H7 (cell line): ENCODE measurements around the gene SSX2. TPM values are rescaled to one million over a fixed set of nuclear protein-coding genes. Genes with fewer than 3 reads are reported as not detected.
"Not testable (repeated sequence)": the region's sequence is repeated elsewhere in the genome, so short reads cannot be mapped to it uniquely, and the experiment has no call there.

Source experiments
- DNase-seq: peaks from one replicate; pipeline ENCODE4 v3.0.0; 2012
- H3K27me3 ChIP-seq: 2 replicates; pipeline ENCODE4 v1.6.0; 2011; ENCODE audit warnings: mild to moderate bottlenecking, low read length; ENCODE audit not compliant: control insufficient read depth, insufficient read depth
- H3K36me3 ChIP-seq: replicated peaks from 2 replicates; pipeline ENCODE4 v1.5.1; 2011; ENCODE audit warnings: low read length; ENCODE audit not compliant: control insufficient read depth, insufficient read depth
- H3K4me3 ChIP-seq: 2 replicates; pipeline ENCODE4 v1.5.1; 2011; ENCODE audit warnings: low read depth, mild to moderate bottlenecking, control low read depth, low read length, moderate library complexity; ENCODE audit not compliant: insufficient read depth
- total RNA-seq: library from RNA; depleted of rRNA; stranded (reverse); fragments of >200 nt; shearing (Covaris generic); gene quantifications from 2 replicates; pipeline ENCODE4 v1.2.3, GENCODE V29; 2014; rRNA removed

Gene SSX2, protein sequence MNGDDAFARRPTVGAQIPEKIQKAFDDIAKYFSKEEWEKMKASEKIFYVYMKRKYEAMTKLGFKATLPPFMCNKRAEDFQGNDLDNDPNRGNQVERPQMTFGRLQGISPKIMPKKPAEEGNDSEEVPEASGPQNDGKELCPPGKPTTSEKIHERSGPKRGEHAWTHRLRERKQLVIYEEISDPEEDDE
- 0.45 TPM in 1 of 2 replicates, not detected in the other for total RNA-seq

DNA sequence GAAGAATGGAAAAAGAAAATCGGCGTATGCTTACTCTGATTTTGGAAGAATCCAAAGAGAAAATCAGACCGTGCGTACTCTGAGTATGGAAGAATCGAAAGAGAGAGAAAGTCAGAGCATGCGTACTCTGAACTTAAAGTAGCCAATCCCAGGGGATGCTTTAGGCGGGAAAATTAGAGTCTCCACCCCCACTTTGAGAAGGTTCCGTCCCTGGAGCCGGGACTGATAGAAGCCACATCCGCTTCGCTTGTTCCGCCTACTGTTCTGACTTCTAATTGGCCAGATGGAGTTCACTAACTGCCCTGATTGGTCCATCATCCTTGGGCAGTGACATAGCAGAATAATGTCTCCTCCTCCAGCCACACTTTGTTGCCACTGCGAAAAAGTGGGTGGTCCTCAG, at the start of gene SSX2:
Gene SSX2 (minus strand): TSS at position 101 of the 400 bp plus-strand sequence. CDS start 1,429 bp downstream, outside the sequence.
- not testable (repeated sequence) for H3K4me3 ChIP-seq, H3K36me3 ChIP-seq, DNase-seq, H3K27me3 ChIP-seq

DNA sequence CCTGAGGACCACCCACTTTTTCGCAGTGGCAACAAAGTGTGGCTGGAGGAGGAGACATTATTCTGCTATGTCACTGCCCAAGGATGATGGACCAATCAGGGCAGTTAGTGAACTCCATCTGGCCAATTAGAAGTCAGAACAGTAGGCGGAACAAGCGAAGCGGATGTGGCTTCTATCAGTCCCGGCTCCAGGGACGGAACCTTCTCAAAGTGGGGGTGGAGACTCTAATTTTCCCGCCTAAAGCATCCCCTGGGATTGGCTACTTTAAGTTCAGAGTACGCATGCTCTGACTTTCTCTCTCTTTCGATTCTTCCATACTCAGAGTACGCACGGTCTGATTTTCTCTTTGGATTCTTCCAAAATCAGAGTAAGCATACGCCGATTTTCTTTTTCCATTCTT, 44.0 kb upstream of the SSX2 start, which contains the start of gene SSX2B:
Gene SSX2B (plus strand): TSS at position 301 of the 400 bp plus-strand sequence. CDS start 1,429 bp downstream, outside the sequence.
- not testable (repeated sequence) for H3K36me3 ChIP-seq, H3K27me3 ChIP-seq, DNase-seq, H3K4me3 ChIP-seq

DNA sequence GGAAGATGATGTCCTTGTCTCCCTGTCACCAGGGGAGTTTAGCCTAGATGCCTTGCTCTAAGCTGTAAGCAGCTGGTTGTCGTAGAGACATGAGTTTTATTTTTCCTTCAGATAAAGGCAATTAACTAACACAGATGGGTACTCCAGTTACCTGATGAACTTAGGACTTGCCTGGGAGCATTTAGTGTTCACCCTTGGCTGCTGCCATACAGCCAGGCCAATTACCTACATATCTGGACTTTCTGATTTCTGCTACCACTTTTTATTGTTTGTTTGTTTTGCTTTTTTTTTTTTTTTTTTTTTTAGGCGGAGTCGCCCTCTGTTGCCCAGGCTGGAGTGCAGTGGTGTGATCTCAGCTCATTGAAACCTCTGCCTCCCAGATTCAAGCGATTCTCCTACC, 14.9 kb downstream of the SSX2 start:
- not testable (repeated sequence) for H3K36me3 ChIP-seq

DNA sequence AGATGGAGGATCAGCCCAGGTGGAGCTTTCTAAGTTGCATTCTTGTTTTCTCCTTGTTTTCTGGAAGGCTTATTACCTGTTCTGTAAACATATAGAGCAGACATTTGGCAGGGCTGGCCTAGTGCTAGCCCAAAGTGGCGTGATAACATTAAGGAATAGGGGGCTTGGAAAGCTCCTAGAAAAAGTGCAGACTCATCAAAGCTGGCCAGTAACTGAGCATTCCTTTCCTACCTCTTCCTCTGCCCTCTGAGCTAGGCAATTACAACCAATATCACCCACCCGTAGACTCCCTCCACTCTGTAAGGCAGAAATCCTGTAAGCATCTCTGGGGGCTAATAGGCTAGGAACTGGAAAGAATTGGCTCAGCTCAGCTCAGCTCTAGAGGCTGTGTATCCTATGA, 44.8 kb downstream of the SSX2 start:
- H3K36me3 ChIP-seq, H3K27me3 ChIP-seq, DNase-seq, H3K4me3 ChIP-seq: not testable (repeated sequence)

More for the DNA sequence above, 14.9 kb downstream of the SSX2 start:
- not testable (repeated sequence) for DNase-seq, H3K4me3 ChIP-seq, H3K27me3 ChIP-seq

DNA sequence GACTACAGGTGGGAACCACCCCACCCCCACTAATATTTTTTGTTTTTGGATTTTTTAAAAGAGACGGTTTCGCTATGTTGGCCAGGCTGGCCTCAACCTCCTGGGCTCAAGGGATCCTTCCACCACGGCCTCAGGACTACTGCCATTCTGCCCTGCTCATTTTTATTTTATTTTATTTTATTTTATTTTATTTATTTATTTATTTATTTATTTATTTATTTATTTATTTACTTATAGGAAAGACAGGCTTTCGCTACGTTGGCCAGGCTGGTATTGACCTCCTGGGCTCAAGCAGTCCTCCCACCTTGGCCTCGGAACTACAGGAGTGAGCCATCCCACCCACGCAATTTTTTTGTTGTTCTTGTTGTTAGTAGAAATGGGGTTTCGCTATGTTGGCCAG, 51.5 kb downstream of the SSX2 start:
- not testable (repeated sequence) for DNase-seq, H3K36me3 ChIP-seq, H3K4me3 ChIP-seq, H3K27me3 ChIP-seq

DNA sequence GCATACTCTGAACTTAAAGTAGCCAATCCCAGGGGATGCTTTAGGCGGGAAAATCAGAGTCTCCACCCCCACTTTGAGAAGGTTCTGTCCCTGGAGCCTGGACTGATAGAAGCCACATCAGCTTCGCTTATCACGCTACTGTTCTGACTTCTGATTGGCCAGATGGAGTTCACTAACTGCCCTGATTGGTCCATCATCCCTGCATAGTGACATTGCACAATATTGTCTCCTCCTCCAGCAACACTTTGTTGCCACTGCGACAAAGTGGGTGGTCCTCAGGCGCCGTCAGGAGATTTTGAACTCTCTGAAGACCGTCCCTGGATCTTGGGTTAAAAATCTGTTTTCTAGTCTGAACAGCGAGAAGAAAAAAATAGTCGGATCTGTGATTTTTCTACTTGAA, 52.2 kb downstream of the SSX2 start, which contains the start of gene SSX7:
Gene SSX7 (minus strand): TSS at position 101 of the 400 bp plus-strand sequence. CDS start 1,428 bp downstream, outside the sequence.
- not testable (repeated sequence) for H3K4me3 ChIP-seq, H3K36me3 ChIP-seq, H3K27me3 ChIP-seq, DNase-seq

DNA sequence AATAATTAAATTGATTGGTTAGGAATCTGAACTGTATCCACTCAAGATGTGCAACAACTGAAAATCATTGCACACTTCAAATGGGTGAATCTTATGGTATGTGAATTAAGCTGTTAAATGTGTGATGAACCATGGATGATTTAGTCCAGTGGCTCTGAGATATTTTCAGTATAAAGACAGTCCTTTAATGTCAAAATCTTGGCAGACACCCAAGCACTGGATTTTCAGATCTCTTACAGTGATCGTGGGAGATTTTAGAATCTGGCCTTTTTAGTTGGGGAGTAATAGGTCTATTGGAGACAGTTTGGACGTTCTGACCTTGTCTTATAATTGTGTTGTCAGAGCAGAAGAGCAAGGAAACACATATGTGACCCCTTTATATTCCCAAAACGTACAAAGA, 56.3 kb downstream of the SSX2 start:
- H3K27me3 ChIP-seq, DNase-seq, H3K4me3 ChIP-seq, H3K36me3 ChIP-seq: not testable (repeated sequence)

DNA sequence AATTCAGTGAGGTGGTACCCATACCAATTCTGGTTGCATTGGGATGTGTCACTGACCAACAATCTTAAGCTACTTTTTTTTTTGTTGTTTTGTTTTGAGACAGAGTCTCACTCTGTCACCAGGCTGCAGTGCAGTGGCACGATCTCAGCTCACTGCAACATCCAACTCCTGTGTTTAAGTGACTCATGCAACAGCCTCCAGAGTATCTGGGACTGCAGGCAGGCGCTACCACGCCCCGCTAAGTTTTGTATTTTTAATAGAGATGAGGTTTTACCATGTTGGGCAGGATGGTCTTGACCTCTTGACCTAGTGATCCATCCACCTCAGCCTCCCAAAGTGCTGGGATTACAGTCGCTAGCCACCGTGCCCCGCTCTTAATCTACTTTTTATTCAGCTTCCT, 58.0 kb downstream of the SSX2 start:
- DNase-seq, result not testable (repeated sequence)

More for the DNA sequence above, 58.0 kb downstream of the SSX2 start:
- not testable (repeated sequence) for H3K27me3 ChIP-seq, H3K36me3 ChIP-seq, H3K4me3 ChIP-seq

Other genes starting within 250 kb of the SSX2 start
- not detected in 2 replicates for gene XAGE1A, start 211.4 kb downstream of the SSX2 start, total RNA-seq
- not detected in 2 replicates for gene XAGE1B, start 190.1 kb downstream of the SSX2 start, total RNA-seq
- not detected in 2 replicates for gene SSX7, start 52.3 kb downstream of the SSX2 start, total RNA-seq
- 0.10 TPM in 1 of 2 replicates, not detected in the other for gene SSX2B, start 44.1 kb upstream of the SSX2 start, total RNA-seq
- not detected in 2 replicates for gene SPANXN5, start 90.2 kb upstream of the SSX2 start, total RNA-seq
- gene XAGE5, start 104.1 kb upstream of the SSX2 start, total RNA-seq, result not detected in 2 replicates
- not detected in 2 replicates for gene XAGE3, start 160.9 kb upstream of the SSX2 start, total RNA-seq
- gene FAM156B, start 190.2 kb upstream of the SSX2 start, total RNA-seq, result 21.5 and 24.3 TPM in 2 replicates